ENCODE data around the gene CLEC17A.
"Not testable (repeated sequence)": the region's sequence is repeated elsewhere in the genome, so short reads cannot be mapped to it uniquely, and the experiment has no call there.

The CLEC17A gene

DNA sequence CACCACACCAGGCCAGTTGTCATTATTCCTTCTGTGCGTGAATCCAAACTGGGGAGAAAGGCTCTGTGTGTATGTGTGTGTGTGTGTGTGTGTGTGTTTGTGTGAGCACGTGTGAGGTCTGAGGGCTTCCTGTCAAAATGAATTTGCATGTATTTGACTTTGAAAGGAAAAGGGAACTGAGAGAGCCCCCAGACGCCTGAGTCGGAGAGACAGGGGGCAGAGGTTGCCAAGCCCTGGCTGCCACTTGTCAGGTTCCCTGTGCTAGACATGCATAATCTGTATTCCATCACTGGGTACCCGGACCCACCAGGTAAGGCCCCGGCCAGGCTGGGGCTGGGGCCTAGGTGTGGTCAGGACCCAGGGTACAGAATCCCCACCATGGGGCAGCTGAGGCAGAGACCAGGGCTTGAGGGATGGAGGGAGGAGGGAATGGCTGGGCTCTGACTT lies at the start of gene CLEC17A:
Gene CLEC17A (plus strand): TSS at position 191 of the 447 bp plus-strand sequence. CDS start 77 bp downstream, at position 268.
- Histone ChIP-seq H3K9ac (ENCODE audit: low read depth, low read length) (no peak within 1 kb of the TSS), H3K9me3 (ENCODE audit: control insufficient read depth, insufficient read depth, low read length) (no peaks in the 10 kb centered on the region), H3K36me3 (ENCODE audit: insufficient read depth, low read length) (no peaks in the 10 kb centered on the region), H3K4me1 (ENCODE audit: insufficient read depth, low read length) (peaks cover 6% of the 10 kb centered on the region; the same call in 1 of the 2 replicates)

GRCh38 chr19:14533450-14533849 lies 49.4 kb upstream of the CLEC17A start:
- no peaks in the 10 kb centered on the region for H3K36me3 ChIP-seq (ENCODE audit: insufficient read depth, low read length)
- no peak overlapping the region for H3K9ac ChIP-seq (ENCODE audit: low read depth, low read length)
- no peaks in the 10 kb centered on the region for H3K9me3 ChIP-seq (ENCODE audit: control insufficient read depth, insufficient read depth, low read length)
- H3K4me1 ChIP-seq (ENCODE audit: insufficient read depth, low read length) = peaks cover 8% of the 10 kb centered on the region

GRCh38 chr19:14536926-14537692 lies 45.8 kb upstream of the CLEC17A start:
- Histone ChIP-seq H3K4me1 (ENCODE audit: insufficient read depth, low read length) (peaks cover 8% of the 10 kb centered on the region), H3K9me3 (ENCODE audit: control insufficient read depth, insufficient read depth, low read length) (no peaks in the 10 kb centered on the region), H3K9ac (ENCODE audit: low read depth, low read length) (peak overlapping the region; percentile 32; the same call in 1 of the 2 replicates), H3K36me3 (ENCODE audit: insufficient read depth, low read length) (no peaks in the 10 kb centered on the region)

DNA sequence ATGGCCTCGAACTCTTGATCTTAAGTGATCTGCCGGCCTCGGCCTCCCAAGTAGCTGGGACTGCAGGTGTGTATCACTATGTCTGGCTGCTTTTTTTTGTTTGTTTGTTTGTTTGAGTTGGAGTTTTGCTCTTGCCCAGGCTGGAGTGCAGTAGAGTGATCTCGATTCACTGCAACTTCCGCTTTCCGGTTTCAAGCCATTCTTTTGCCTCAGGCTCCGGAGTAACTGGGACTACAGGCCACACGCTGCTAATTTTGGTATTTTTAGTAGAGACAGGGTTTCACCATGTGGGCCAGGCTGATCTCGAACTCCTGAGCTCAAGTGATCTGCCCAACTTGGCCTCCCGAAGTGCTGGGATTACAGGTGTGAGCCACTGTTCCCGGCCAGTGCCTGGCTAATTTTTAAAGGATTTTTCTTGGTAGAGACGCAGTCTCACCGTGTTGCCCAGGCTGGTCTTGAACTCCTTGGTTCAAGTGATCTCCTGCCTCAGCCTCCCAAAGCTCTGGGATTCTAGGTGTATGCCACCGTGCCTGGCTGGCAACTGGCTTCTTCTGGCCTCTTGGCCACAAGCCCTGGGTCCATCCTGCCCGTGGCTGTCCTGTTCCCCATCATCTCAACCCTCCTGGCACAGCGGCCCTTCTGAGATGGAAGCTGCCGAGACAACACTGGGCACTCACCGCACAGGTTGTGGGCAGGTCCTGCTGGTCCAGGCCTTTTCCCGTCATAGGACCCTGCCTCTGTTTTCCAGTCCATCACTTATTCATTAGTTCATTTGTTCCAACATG lies 42.0 kb upstream of the CLEC17A start:
- no peaks in the 10 kb centered on the region for H3K36me3 ChIP-seq (ENCODE audit: insufficient read depth, low read length)
- peaks cover 8% of the 10 kb centered on the region for H3K4me1 ChIP-seq (ENCODE audit: insufficient read depth, low read length)
- H3K9ac ChIP-seq (ENCODE audit: low read depth, low read length) = no peak overlapping the region
- no peaks in the 10 kb centered on the region for H3K9me3 ChIP-seq (ENCODE audit: control insufficient read depth, insufficient read depth, low read length)

DNA sequence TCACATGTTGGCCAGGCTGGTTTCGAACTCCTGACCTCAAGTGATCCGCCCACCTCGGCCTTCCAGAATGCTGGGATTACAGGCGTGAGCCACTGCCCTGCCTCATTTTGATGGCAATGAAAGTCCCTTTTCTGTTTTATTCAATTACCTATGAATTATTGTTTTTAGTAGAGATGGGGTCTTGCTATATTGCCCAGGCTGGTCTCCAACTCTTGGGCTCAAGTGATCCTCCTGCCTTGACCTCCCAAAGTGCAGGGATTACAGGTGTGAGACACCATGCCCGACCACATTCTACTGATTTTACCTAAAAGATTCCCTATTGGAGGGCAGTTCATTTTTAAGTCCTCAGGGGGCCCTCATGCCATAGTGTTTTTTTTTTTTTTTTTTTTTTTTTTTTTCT lies 40.9 kb upstream of the CLEC17A start:
- H3K36me3 ChIP-seq (ENCODE audit: insufficient read depth, low read length); H3K9me3 ChIP-seq (ENCODE audit: control insufficient read depth, insufficient read depth, low read length); H3K9ac ChIP-seq (ENCODE audit: low read depth, low read length); H3K4me1 ChIP-seq (ENCODE audit: insufficient read depth, low read length): not testable (repeated sequence)

- H3K4me1 ChIP-seq (ENCODE audit: insufficient read depth, low read length) = peaks cover 4% of the 10 kb centered on the region; the same call in 1 of the 2 replicates
- no peak overlapping the region for H3K9ac ChIP-seq (ENCODE audit: low read depth, low read length)
- H3K9me3 ChIP-seq (ENCODE audit: control insufficient read depth, insufficient read depth, low read length) = no peaks in the 10 kb centered on the region
- H3K36me3 ChIP-seq (ENCODE audit: insufficient read depth, low read length) = no peaks in the 10 kb centered on the region
Measured at GRCh38 chr19:14542711-14543328, 40.1 kb upstream of the CLEC17A start.

DNA sequence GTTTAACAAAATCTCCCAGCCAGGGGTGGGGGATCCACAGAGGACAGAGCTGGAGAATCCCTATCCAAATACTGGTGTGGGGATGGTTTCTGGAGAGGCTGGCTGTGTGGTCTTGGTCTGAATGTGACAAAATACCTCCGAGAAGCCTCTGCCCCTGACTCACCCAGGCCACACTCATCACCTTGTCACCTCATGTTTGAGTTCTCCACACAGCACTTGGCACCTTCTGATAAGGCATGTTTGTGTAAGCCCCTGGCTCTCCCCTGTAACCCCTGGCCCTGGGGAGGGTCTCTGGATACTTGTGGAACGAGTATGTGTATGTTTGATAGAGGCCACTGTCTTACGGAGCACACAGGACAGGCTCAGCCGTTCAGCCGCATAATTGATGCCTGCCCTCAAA lies 38.8 kb upstream of the CLEC17A start:
- H3K4me1 ChIP-seq (ENCODE audit: insufficient read depth, low read length) = peaks cover 4% of the 10 kb centered on the region; the same call in 1 of the 2 replicates
- H3K9me3 ChIP-seq (ENCODE audit: control insufficient read depth, insufficient read depth, low read length) = no peaks in the 10 kb centered on the region
- no peak overlapping the region for H3K9ac ChIP-seq (ENCODE audit: low read depth, low read length)
- H3K36me3 ChIP-seq (ENCODE audit: insufficient read depth, low read length) = no peaks in the 10 kb centered on the region

DNA sequence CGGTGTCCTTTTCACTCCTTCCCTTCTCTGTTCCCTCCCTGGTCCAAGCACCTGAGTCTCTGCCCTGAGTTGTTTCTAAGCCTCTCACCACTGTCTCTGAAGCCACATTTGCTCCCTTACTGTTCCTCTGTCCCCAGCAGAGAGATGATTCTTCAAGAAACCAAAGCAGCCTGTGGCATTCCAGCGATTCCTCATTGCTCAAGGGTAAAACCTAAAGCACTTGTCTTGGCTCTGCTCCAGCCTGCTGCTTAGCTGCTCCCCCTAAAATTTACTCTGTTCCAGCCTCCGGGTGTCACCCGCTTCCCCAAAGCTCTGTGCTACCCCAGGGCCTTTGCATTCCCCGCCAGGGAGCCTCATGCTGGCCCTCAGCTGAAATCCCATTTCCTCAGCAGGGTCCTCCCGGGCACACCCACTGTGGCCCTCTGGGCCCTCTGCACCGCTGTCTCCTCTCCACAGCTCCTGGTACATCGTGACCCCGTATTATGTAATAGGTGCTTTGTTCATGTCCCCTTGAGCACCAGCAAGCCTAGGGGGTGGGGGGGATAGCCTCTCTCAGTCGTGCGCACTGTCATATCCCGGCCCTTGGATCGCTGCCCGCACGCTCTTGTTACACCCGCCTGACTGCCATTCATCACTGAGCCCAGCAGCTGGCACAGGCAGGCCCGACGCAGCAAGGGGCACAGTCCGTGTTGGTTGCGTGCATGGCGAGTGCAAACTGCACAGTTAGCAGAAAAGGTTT lies 37.7 kb upstream of the CLEC17A start:
- Histone ChIP-seq H3K36me3 (ENCODE audit: insufficient read depth, low read length) (no peaks in the 10 kb centered on the region), H3K4me1 (ENCODE audit: insufficient read depth, low read length) (peaks cover 4% of the 10 kb centered on the region; the same call in 1 of the 2 replicates), H3K9me3 (ENCODE audit: control insufficient read depth, insufficient read depth, low read length) (no peaks in the 10 kb centered on the region), H3K9ac (ENCODE audit: low read depth, low read length) (no peak overlapping the region)

GRCh38 chr19:14545716-14546082 lies 37.2 kb upstream of the CLEC17A start:
- no peaks in the 10 kb centered on the region for H3K36me3 ChIP-seq (ENCODE audit: insufficient read depth, low read length)
- peaks cover 4% of the 10 kb centered on the region; the same call in 1 of the 2 replicates for H3K4me1 ChIP-seq (ENCODE audit: insufficient read depth, low read length)
- H3K9me3 ChIP-seq (ENCODE audit: control insufficient read depth, insufficient read depth, low read length) = no peaks in the 10 kb centered on the region
- H3K9ac ChIP-seq (ENCODE audit: low read depth, low read length) = no peak overlapping the region

DNA sequence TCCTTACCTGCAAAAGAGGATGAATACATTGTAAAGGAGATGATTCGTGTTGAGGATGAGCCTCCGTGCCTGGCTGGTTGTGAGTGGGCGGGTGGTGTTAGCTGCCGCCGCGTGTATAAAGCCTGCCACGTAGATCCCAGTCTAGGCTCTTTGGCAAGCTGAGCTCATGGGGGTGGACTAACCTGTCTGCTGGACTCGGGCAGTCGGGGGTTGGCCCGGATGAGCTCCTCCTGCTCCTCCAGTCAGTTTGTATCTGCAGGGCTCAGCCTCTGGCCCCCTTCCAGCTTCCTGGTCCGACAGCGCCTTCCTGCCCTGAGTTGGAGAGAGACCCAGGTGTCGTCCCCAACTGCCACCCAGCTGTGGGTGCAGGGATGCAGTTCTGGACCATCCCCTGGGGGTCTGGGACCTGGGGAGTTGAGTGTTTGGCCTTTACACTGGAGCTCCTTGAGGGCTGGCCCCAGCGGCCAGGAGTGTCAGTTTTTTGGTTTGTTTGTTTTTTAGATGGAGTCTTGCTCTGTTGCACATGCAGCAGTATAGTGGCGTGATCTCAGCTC lies 32.6 kb upstream of the CLEC17A start:
- Histone ChIP-seq H3K4me1 (ENCODE audit: insufficient read depth, low read length) (peaks cover 7% of the 10 kb centered on the region; the same call in 1 of the 2 replicates), H3K9me3 (ENCODE audit: control insufficient read depth, insufficient read depth, low read length) (no peaks in the 10 kb centered on the region), H3K9ac (ENCODE audit: low read depth, low read length) (no peak overlapping the region), H3K36me3 (ENCODE audit: insufficient read depth, low read length) (no peaks in the 10 kb centered on the region)

DNA sequence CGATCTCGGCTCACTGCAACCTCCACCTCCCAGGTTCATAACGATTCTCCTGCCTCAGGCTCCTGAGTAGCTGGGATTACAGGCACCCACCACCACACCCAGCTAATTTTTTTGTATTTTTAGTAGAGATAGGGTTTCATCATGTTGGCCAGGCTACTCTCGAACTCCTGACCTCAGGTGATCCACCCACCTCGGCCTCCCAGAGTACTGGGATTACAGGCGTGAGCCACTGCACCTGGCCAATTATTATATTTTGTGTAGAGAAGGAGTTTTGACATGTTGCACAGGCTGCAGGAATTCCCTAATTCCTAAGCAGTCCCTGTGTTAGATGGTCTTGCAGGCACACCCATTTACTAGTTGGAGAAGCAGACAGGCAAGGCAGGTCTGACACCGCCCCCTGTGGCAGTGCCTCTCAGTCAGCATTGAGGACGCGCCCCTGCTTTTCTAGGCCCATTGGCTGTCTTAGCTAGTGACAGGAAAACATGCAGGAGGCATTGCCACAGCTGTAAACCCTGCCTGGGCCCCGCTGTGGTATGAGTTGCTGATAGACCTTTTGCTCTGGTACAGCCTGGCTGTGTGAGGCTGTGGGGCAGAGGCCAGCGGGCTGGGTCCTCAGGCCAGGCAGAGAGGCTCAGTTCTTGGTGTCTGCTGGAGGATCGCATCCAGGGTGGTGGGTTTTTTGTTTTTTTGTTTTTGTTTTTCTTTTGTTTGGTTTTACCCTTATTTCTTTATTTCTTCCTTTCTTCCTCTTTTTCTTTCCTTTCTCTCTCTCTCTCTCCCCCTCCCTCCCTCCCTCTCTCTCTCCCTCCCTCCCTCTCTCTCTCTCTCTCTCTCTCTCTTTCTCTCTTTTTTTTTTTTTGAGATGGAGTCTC lies 31.5 kb upstream of the CLEC17A start:
- H3K4me1 ChIP-seq (ENCODE audit: insufficient read depth, low read length); H3K36me3 ChIP-seq (ENCODE audit: insufficient read depth, low read length); H3K9ac ChIP-seq (ENCODE audit: low read depth, low read length); H3K9me3 ChIP-seq (ENCODE audit: control insufficient read depth, insufficient read depth, low read length): not testable (repeated sequence)

- not testable (repeated sequence) for H3K36me3 ChIP-seq (ENCODE audit: insufficient read depth, low read length); H3K9ac ChIP-seq (ENCODE audit: low read depth, low read length); H3K9me3 ChIP-seq (ENCODE audit: control insufficient read depth, insufficient read depth, low read length); H3K4me1 ChIP-seq (ENCODE audit: insufficient read depth, low read length)
Measured at GRCh38 chr19:14552006-14552360, 30.9 kb upstream of the CLEC17A start.
